ENCODE data around the gene TRPC4AP.

Gene TRPC4AP

DNA sequence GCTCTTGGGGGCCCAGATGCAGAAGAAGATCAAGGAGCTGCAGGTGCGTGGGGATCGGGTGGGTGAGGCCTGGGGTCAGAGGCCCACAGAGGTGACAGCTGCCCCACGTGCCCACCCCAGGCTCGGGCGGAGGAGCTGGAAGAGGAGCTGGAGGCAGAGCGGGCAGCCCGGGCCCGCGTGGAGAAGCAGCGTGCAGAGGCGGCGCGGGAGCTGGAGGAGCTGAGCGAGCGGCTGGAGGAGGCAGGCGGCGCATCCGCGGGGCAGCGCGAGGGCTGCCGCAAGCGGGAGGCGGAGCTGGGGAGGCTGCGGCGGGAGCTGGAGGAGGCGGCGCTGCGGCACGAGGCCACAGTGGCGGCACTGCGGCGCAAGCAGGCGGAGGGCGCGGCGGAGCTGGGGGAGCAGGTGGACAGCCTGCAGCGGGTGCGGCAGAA lies 95.5 kb downstream of the TRPC4AP start:
- DNase-seq (ENCODE audit: low spot score), result no peak
- Histone ChIP-seq H3K4me3 (no peak overlapping the region), H3K27ac (no peak overlapping the region)
- TF ChIP-seq, protein P1, sequence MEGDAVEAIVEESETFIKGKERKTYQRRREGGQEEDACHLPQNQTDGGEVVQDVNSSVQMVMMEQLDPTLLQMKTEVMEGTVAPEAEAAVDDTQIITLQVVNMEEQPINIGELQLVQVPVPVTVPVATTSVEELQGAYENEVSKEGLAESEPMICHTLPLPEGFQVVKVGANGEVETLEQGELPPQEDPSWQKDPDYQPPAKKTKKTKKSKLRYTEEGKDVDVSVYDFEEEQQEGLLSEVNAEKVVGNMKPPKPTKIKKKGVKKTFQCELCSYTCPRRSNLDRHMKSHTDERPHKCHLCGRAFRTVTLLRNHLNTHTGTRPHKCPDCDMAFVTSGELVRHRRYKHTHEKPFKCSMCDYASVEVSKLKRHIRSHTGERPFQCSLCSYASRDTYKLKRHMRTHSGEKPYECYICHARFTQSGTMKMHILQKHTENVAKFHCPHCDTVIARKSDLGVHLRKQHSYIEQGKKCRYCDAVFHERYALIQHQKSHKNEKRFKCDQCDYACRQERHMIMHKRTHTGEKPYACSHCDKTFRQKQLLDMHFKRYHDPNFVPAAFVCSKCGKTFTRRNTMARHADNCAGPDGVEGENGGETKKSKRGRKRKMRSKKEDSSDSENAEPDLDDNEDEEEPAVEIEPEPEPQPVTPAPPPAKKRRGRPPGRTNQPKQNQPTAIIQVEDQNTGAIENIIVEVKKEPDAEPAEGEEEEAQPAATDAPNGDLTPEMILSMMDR (IDR thresholded peaks at IDR 0.05), result no peak

DNA sequence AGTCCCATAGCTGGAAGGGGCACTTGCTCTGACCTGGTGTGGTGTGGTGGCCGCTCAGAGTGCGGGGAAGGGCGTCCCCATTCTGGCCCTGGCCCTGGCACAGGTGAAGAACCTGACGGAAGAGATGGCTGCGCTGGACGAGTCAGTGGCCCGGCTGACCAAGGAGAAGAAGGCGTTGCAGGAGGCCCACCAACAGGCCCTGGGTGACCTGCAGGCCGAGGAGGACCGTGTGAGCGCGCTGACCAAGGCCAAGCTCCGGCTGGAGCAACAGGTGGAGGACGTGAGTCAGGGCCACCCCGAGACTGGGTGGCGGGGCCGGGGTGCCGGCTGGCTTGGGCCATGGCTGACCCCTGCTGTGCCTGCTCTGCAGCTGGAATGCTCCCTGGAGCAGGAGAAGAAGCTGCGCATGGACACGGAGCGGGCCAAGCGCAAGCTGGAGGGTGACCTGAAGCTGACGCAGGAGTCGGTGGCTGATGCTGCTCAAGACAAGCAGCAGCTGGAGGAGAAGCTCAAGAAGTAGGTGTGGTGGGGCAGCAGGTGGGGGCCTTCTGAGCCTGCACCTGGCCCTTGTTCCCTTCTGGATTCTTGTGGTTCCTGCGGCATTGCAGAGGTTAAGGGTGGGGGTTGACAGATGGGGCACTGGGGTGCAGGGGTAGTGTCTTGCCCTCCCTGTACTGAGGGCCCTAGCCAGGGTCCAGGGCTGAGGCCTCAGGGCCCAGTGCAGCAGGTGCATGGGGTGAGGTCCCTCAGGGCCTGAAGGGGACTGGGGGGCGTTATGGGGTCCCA lies 96.2 kb downstream of the TRPC4AP start:
- Histone ChIP-seq H3K27ac (no peak overlapping the region), H3K4me3 (no peak overlapping the region)
- no peak for DNase-seq (ENCODE audit: low spot score)
- TF ChIP-seq, protein P1 (IDR thresholded peaks at IDR 0.05), result no peak

DNA sequence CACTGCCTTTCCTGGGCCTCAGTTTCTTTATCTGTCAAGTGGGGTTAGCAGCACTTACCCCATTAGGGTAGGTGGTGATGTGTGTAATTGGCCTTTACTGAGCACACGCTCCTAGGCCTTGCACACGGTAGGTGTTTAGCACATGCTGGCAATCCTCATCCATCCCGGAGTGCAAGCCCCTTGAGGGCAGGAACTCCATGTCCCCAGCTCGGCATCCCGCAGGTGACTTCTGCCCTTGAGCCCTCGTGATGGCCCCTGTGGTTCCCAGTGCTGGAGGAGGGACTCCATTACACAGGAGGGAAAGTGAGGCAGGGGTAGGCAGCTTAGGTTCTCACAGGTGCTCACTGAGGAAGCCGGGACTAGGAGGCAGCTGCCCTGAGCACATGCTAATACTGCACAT lies 96.9 kb downstream of the TRPC4AP start:
- Histone ChIP-seq H3K27ac (no peak overlapping the region), H3K4me3 (no peak overlapping the region)
- DNase-seq (ENCODE audit: low spot score), result no peak
- TF ChIP-seq, protein P1 (IDR thresholded peaks at IDR 0.05), result no peak

DNA sequence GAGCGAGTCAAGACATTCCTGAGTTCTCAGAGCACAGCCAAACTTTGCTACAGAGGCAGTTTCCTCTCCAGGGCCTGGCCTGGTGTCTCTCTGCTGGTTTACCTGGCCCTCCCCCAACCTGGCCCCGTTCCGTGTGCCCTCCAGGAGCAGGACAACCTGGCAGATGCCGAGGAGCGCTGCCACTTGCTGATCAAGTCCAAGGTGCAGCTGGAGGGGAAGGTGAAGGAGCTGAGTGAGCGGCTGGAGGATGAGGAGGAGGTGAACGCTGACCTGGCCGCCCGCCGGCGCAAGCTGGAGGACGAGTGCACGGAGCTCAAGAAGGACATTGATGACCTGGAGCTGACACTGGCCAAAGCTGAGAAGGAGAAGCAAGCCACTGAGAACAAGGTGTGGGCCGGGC lies 97.4 kb downstream of the TRPC4AP start:
- TF ChIP-seq, protein P1 (IDR thresholded peaks at IDR 0.05), result no peak
- H3K4me3 ChIP-seq, result no peak overlapping the region
- H3K27ac ChIP-seq, result no peak overlapping the region
- no peak for DNase-seq (ENCODE audit: low spot score)

DNA sequence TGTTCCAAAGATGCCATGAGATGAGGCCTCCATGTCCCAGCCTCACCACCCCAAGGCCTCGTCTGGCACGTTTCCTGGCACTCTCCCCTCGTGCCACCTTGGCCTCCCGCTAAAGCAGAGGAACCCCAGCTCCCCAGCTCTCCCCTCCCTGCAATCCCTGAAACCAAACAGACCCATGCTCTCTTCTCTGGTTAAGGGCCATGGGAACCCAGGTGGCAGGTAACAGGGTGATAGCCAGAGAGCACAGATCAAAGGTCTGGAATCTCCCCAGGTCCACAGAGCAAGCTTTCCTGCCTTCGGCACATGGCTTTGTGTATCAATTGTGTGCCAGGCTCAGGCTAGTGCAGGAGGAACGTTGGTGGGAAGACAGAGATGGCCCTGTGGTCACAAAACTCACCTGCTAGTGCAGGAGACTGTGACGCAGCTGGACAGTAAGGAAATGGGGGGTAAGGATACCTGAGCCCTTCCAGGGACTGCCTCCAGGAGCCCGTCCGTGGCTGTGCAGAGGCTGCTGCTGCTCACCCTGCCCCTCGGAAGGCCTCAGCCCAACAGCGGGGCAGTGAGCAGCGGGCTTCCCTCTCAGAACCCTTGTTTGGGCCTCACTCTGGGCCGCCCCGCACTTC lies 98.0 kb downstream of the TRPC4AP start:
- H3K27ac ChIP-seq, result no peak overlapping the region
- no peak for DNase-seq (ENCODE audit: low spot score)
- H3K4me3 ChIP-seq, result no peak overlapping the region
- TF ChIP-seq, protein P1 (IDR thresholded peaks at IDR 0.05), result no peak

DNA sequence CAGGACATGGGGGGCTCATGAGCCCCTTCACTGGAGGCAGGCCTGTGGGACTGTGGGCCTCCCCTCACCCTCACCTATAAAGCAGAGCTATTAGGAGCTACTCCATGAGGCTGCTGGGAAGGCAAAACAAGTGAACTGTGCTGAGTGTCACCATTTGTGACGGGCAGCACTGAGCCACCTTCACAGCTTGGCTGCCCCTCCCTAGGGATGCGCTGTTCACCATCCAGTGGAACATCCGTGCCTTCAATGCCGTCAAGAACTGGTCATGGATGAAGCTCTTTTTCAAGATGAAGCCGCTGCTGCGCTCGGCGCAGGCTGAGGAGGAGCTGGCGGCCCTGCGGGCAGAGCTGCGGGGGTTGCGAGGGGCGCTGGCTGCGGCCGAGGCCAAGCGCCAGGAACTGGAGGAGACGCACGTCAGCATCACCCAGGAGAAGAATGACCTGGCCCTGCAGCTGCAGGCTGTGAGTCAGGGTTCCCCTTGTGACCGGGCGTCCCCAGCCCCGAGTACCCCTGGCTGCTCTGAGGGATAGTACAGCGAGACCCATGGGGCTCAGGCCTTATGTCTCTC lies 98.6 kb downstream of the TRPC4AP start:
- Histone ChIP-seq H3K27ac (no peak overlapping the region), H3K4me3 (no peak overlapping the region)
- DNase-seq (ENCODE audit: low spot score), result no peak
- TF ChIP-seq, protein P1 (IDR thresholded peaks at IDR 0.05), result no peak
